A549 treated with AZD9567 at 1 μM for 4 hours (cell line): ENCODE results near the gene KRTAP6-1. TPM values are rescaled to one million over a fixed set of nuclear protein-coding genes. Genes with fewer than 3 reads are reported as not detected.

Source experiments
- total RNA-seq: library from RNA; stranded (reverse); fragments of 200-300 nt; extraction: Qiagen RNA extraction; gene quantifications from 5 replicates; pipeline ENCODE4 v1.2.3, GENCODE V29; 2022; ENCODE audit not compliant: insufficient read depth

Gene KRTAP6-1, protein sequence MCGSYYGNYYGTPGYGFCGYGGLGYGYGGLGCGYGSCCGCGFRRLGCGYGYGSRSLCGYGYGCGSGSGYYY
- not detected in 5 replicates for total RNA-seq

GRCh38 chr21:30613836-30614235, at the start of gene KRTAP6-1:
TSS of gene KRTAP6-1 (minus strand) at chr21:30613930. CDS start at chr21:30613904, 26 bp downstream.

GRCh38 chr21:30642564-30642963, 28.8 kb upstream of the KRTAP6-1 start, which contains the start of gene KRTAP20-3:
TSS of gene KRTAP20-3 (plus strand) at chr21:30642864.

DNA sequence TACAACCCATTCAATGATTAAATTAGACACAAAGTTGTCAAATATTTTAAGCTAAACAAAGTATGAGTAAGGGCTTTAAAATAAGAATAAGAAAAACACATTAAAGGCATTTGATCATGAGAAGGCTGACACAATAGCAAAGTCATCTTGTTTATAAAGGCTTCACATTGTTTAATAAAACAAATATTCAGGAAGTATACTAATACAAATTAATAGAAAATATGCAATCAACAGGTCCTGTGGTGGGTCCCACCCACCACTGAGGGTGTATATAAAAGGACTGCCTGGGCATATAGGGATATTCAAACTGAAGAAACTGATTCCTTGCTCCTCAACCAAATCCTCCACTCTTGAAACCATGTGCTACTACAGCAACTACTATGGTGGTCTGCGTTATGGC, 21.2 kb upstream of the KRTAP6-1 start, which contains the start of gene KRTAP20-2:
Gene KRTAP20-2 (plus strand): TSS at position 301 of the 400 bp plus-strand sequence. CDS start 58 bp downstream, at position 359.

GRCh38 chr21:30620522-30620921, 6.8 kb upstream of the KRTAP6-1 start, which contains the start of gene KRTAP20-4:
TSS of gene KRTAP20-4 (plus strand) at chr21:30620627.

DNA sequence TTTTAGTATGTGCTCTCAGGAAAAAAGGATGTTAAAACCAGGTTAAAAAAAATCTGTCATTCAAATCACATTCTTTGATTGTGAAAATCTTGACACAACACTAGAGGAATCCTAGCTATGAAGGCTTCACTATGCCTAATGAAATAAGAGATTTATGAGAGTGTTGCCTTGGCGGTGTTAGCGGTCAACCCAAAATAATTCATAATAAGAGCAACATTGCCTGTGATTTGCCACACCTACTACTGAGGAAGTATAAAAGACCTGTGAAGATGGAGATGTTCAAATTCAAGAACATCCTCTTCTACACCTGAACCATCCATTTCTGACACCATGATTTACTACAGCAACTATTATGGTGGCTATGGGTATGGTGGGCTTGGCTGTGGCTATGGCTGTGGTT, 2.4 kb upstream of the KRTAP6-1 start, which contains the start of gene KRTAP20-1:
Gene KRTAP20-1 (plus strand): TSS at position 301 of the 400 bp plus-strand sequence. CDS start 30 bp downstream, at position 331.

GRCh38 chr21:30600787-30601186, 12.9 kb downstream of the KRTAP6-1 start, which contains the start of gene KRTAP22-1:
TSS of gene KRTAP22-1 (plus strand) at chr21:30601087.

GRCh38 chr21:30598802-30599201, 14.9 kb downstream of the KRTAP6-1 start, which contains the start of gene KRTAP6-2:
TSS of gene KRTAP6-2 (minus strand) at chr21:30598902. CDS start at chr21:30598874, 28 bp downstream.

GRCh38 chr21:30592140-30592539, 21.6 kb downstream of the KRTAP6-1 start, which contains the start of gene KRTAP6-3:
TSS of gene KRTAP6-3 (plus strand) at chr21:30592440. CDS start at chr21:30592446, 6 bp downstream.

GRCh38 chr21:30590297-30590696, 23.4 kb downstream of the KRTAP6-1 start, which contains the start of gene KRTAP22-2:
TSS of gene KRTAP22-2 (minus strand) at chr21:30590397.

Other genes with a start within 250 kb of the KRTAP6-1 start
- 0.09 TPM in 1 of 5 replicates, not detected in the others for gene KRTAP13-2, start 241.7 kb downstream of the KRTAP6-1 start, total RNA-seq
- gene KRTAP13-1, start 217.9 kb downstream of the KRTAP6-1 start, total RNA-seq, result not detected in 5 replicates
- not detected in 5 replicates for gene KRTAP13-3, start 188.0 kb downstream of the KRTAP6-1 start, total RNA-seq
- gene KRTAP13-4, start 183.7 kb downstream of the KRTAP6-1 start, total RNA-seq, result not detected in 5 replicates
- gene KRTAP15-1, start 173.7 kb downstream of the KRTAP6-1 start, total RNA-seq, result not detected in 5 replicates
- gene KRTAP19-1, start 133.6 kb downstream of the KRTAP6-1 start, total RNA-seq, result not detected in 5 replicates
- gene KRTAP19-2, start 126.5 kb downstream of the KRTAP6-1 start, total RNA-seq, result not detected in 5 replicates
- gene KRTAP19-3, start 121.9 kb downstream of the KRTAP6-1 start, total RNA-seq, result not detected in 5 replicates
- not detected in 5 replicates for gene KRTAP19-4, start 116.8 kb downstream of the KRTAP6-1 start, total RNA-seq
- gene KRTAP19-5, start 111.8 kb downstream of the KRTAP6-1 start, total RNA-seq, result not detected in 5 replicates
- gene KRTAP19-6, start 72.1 kb downstream of the KRTAP6-1 start, total RNA-seq, result not detected in 5 replicates
- not detected in 5 replicates for gene KRTAP19-7, start 52.6 kb downstream of the KRTAP6-1 start, total RNA-seq
- not detected in 5 replicates for gene KRTAP22-2, start 23.5 kb downstream of the KRTAP6-1 start, total RNA-seq
- gene KRTAP6-3, start 21.5 kb downstream of the KRTAP6-1 start, total RNA-seq, result not detected in 5 replicates
- not detected in 5 replicates for gene KRTAP6-2, start 15.0 kb downstream of the KRTAP6-1 start, total RNA-seq
- not detected in 5 replicates for gene KRTAP22-1, start 12.8 kb downstream of the KRTAP6-1 start, total RNA-seq
- gene KRTAP20-1, start 2.5 kb upstream of the KRTAP6-1 start, total RNA-seq, result not detected in 5 replicates
- not detected in 5 replicates for gene KRTAP20-4, start 6.7 kb upstream of the KRTAP6-1 start, total RNA-seq
- not detected in 5 replicates for gene KRTAP20-2, start 21.3 kb upstream of the KRTAP6-1 start, total RNA-seq
- not detected in 5 replicates for gene KRTAP20-3, start 28.9 kb upstream of the KRTAP6-1 start, total RNA-seq
- gene KRTAP21-3, start 104.8 kb upstream of the KRTAP6-1 start, total RNA-seq, result not detected in 5 replicates
- not detected in 5 replicates for gene KRTAP21-2, start 133.3 kb upstream of the KRTAP6-1 start, total RNA-seq
- not detected in 5 replicates for gene KRTAP21-1, start 141.5 kb upstream of the KRTAP6-1 start, total RNA-seq
- not detected in 5 replicates for gene KRTAP8-1, start 199.3 kb upstream of the KRTAP6-1 start, total RNA-seq
- not detected in 5 replicates for gene KRTAP7-1, start 215.8 kb upstream of the KRTAP6-1 start, total RNA-seq